H1 (cell line): ENCODE measurements around the gene LY9. TPM values are rescaled to one million over a fixed set of nuclear protein-coding genes. Genes with fewer than 3 reads are reported as not detected.

Experiments
- CTCF ChIA-PET: fragments of 300-600 bp; sonication (Branson Sonifier 250); formaldehyde crosslinking; loops from one replicate; lab custom pipeline; 2021; ENCODE audit not compliant: partially characterized antibody; lab: Charles Lee
- POLR2A ChIA-PET: fragments of 300-600 bp; sonication (Branson Sonifier 250); formaldehyde crosslinking; loops from one replicate; lab custom pipeline; 2021; ENCODE audit warnings: inconsistent platforms; ENCODE audit not compliant: partially characterized antibody; lab: Charles Lee
- DNase-seq, 2 experiments: peaks; one replicate each; pipeline versions ENCODE4 v3.0.0 to v3.0.0-alpha.2; 2010 to 2022; ENCODE audit warnings: low spot score in 2 of 2, low read depth in 1 of 2, mixed read lengths in 1 of 2
- FAIRE-seq: peaks from 2 replicates; lab custom pipeline; 2011; peaks lifted over from hg19 to GRCh38; lab: Jason Lieb, UNC
- H2AFZ ChIP-seq: 2 replicates; pipeline ENCODE4 v1.8.1; 2012; ENCODE audit warnings: low read length, inconsistent platforms
- H2AK5ac ChIP-seq: 2 replicates; pipeline ENCODE4 v1.6.1; 2013; ENCODE audit warnings: low read depth, low read length
- H2BK120ac ChIP-seq: replicated peaks from 2 replicates; pipeline ENCODE3; 2013; ENCODE audit warnings: low read depth, low read length, inconsistent platforms
- H2BK12ac ChIP-seq: 2 replicates; pipeline ENCODE4 v1.6.1; 2013; ENCODE audit warnings: low read depth, low read length
- H2BK15ac ChIP-seq: 2 replicates; pipeline ENCODE4 v1.6.1; 2013; ENCODE audit warnings: low read length
- H2BK20ac ChIP-seq: 2 replicates; pipeline ENCODE4 v1.6.1; 2013; ENCODE audit warnings: low read length
- H2BK5ac ChIP-seq: 2 replicates; pipeline ENCODE4 v1.6.1; 2013; ENCODE audit warnings: low read depth, low read length
- H3K14ac ChIP-seq: 2 replicates; pipeline ENCODE4 v1.6.1; 2013; ENCODE audit warnings: inconsistent platforms; ENCODE audit not compliant: insufficient read length
- H3K18ac ChIP-seq: 2 replicates; pipeline ENCODE4 v1.6.1; 2013; ENCODE audit warnings: low read length; ENCODE audit errors: extremely low read depth
- H3K23ac ChIP-seq: 2 replicates; pipeline ENCODE4 v1.6.1; 2013; ENCODE audit warnings: inconsistent platforms; ENCODE audit not compliant: insufficient read length
- H3K23me2 ChIP-seq: 2 replicates; pipeline ENCODE4 v1.6.1; 2013; ENCODE audit warnings: low read depth, low read length
- H3K27ac ChIP-seq: 2 replicates; pipeline ENCODE4 v1.6.1; 2011; ENCODE audit warnings: low read depth, low read length, inconsistent platforms
- H3K27me3 ChIP-seq, 4 experiments: replicated peaks in 1 of 4; 1 replicate in 1 of 4; 2 replicates in 3 of 4; pipeline versions ENCODE4 v1.6.1 to v1.8.1; 2011 to 2013; ENCODE audit warnings: low read length in 3 of 4, mild to moderate bottlenecking in 3 of 4, inconsistent platforms in 2 of 4, mixed read lengths in 2 of 4, moderate library complexity in 1 of 4; ENCODE audit not compliant: control insufficient read depth in 3 of 4, insufficient read depth in 3 of 4; ENCODE audit errors: extremely low read depth in 1 of 4
- H3K36me3 ChIP-seq, 4 experiments: 2 replicates each; pipeline versions ENCODE4 v1.6.1 to v1.8.1; 2011 to 2013; ENCODE audit warnings: mild to moderate bottlenecking in 4 of 4, low read length in 3 of 4, moderate library complexity in 2 of 4, control low read depth in 1 of 4, inconsistent platforms in 1 of 4; ENCODE audit not compliant: insufficient read depth in 4 of 4, control insufficient read depth in 2 of 4
- H3K4ac ChIP-seq: replicated peaks from 2 replicates; pipeline ENCODE3; 2013; ENCODE audit warnings: low read length, low read depth, mixed read lengths, inconsistent platforms; ENCODE audit not compliant: insufficient read length
- H3K4me1 ChIP-seq, 4 experiments: replicated peaks in 1 of 4; 1 replicate in 1 of 4; 2 replicates in 3 of 4; pipeline versions ENCODE4 v1.6.1 to v1.8.1; 2011 to 2013; ENCODE audit warnings: low read length in 3 of 4, inconsistent platforms in 2 of 4, mixed read lengths in 1 of 4; ENCODE audit not compliant: insufficient read depth in 4 of 4, control insufficient read depth in 3 of 4
- H3K4me2 ChIP-seq, 2 experiments: 2 replicates each; pipeline versions ENCODE4 v1.6.1 to v1.8.1; 2011 to 2013; ENCODE audit warnings: low read depth in 2 of 2, low read length in 2 of 2, control low read depth in 1 of 2, inconsistent platforms in 1 of 2, mild to moderate bottlenecking in 1 of 2; ENCODE audit not compliant: insufficient read depth in 1 of 2
- H3K4me3 ChIP-seq, 4 experiments: fragments of 200-600, 300-600 bp in 1 of 4; sonication (generic), shearing (Covaris generic), sonication (Bioruptor Twin) in 1 of 4; 2 replicates each; pipeline versions ENCODE4 v1.5.1 to v1.8.1; 2011 to 2016; ENCODE audit warnings: low read length in 4 of 4, low read depth in 3 of 4, control low read depth in 2 of 4, inconsistent platforms in 2 of 4, mild to moderate bottlenecking in 2 of 4, mixed read lengths in 1 of 4, moderate library complexity in 1 of 4; ENCODE audit not compliant: insufficient read depth in 2 of 4; ENCODE audit errors: extremely low read depth in 1 of 4
- H3K56ac ChIP-seq: replicated peaks from 2 replicates; pipeline ENCODE3; 2013; ENCODE audit warnings: low read depth, mild to moderate bottlenecking, mixed read lengths, low read length, inconsistent platforms; ENCODE audit not compliant: insufficient read length
- H3K79me1 ChIP-seq: 2 replicates; pipeline ENCODE4 v1.6.1; 2013; ENCODE audit warnings: low read depth, low read length, control low read depth
- H3K79me2 ChIP-seq, 2 experiments: 2 replicates each; pipeline versions ENCODE4 v1.6.1 to v1.8.1; 2012 to 2013; ENCODE audit warnings: low read length in 2 of 2, mild to moderate bottlenecking in 2 of 2, inconsistent platforms in 1 of 2; ENCODE audit not compliant: insufficient read depth in 2 of 2, control insufficient read depth in 1 of 2
- H3K9ac ChIP-seq, 4 experiments: replicated peaks in 1 of 4; 1 replicate in 1 of 4; 2 replicates in 3 of 4; pipeline versions ENCODE4 v1.6.1 to v1.8.1; 2011 to 2013; ENCODE audit warnings: low read depth in 3 of 4, low read length in 3 of 4, control low read depth in 2 of 4, mild to moderate bottlenecking in 2 of 4, moderate library complexity in 2 of 4, inconsistent platforms in 1 of 4; ENCODE audit errors: extremely low read depth in 1 of 4
- H3K9me3 ChIP-seq, 2 experiments: 2 replicates each; pipeline versions ENCODE4 v1.6.1 to v1.8.1; 2012 to 2013; ENCODE audit warnings: mild to moderate bottlenecking in 2 of 2, moderate library complexity in 2 of 2, control low read depth in 1 of 2, inconsistent platforms in 1 of 2, low read depth in 1 of 2, low read length in 1 of 2, mixed read lengths in 1 of 2; ENCODE audit not compliant: insufficient read depth in 2 of 2
- H4K20me1 ChIP-seq, 2 experiments: replicated peaks in 1 of 2; 2 replicates each; pipeline versions ENCODE3 to v1.8.1; 2011 to 2013; ENCODE audit warnings: inconsistent platforms in 2 of 2, low read length in 2 of 2, mild to moderate bottlenecking in 1 of 2; ENCODE audit not compliant: insufficient read depth in 2 of 2, control insufficient read depth in 1 of 2
- H4K5ac ChIP-seq: 2 replicates; pipeline ENCODE4 v1.6.1; 2013; ENCODE audit warnings: low read length, low read depth, mixed read lengths, inconsistent platforms; ENCODE audit not compliant: insufficient read length
- H4K8ac ChIP-seq: 2 replicates; pipeline ENCODE4 v1.8.0; 2013; ENCODE audit warnings: mild to moderate bottlenecking, moderate library complexity, low read length, inconsistent platforms; ENCODE audit not compliant: insufficient read depth; ENCODE audit errors: extremely low read depth
- H4K91ac ChIP-seq: replicated peaks from 2 replicates; pipeline ENCODE3; 2013; ENCODE audit warnings: low read length, mixed read lengths, inconsistent platforms; ENCODE audit not compliant: insufficient read length
- ASH2L ChIP-seq: fragments of 200-600, 300-600 bp; sonication (generic); IDR thresholded peaks from one replicate; pipeline ENCODE4 v1.7.1; 2017; ENCODE audit warnings: low read length
- BACH1 ChIP-seq: IDR thresholded peaks from 2 replicates; pipeline ENCODE4 v1.6.1; 2012; ENCODE audit warnings: low read length, improper control_type of control experiment
- BCL11A ChIP-seq, 2 experiments: IDR thresholded peaks; one replicate each; pipeline ENCODE4 v1.6.1; 2011; ENCODE audit warnings: low read depth in 2 of 2, low read length in 2 of 2, mild to moderate bottlenecking in 2 of 2
- CEBPB ChIP-seq: IDR thresholded peaks from 2 replicates; pipeline ENCODE4 v1.6.1; 2012; ENCODE audit warnings: low read depth, low read length
- EP300 ChIP-seq, 2 experiments: IDR thresholded peaks; 1 replicate in 1 of 2; 2 replicates in 1 of 2; pipeline ENCODE4 v1.6.1; 2011 to 2012; ENCODE audit warnings: low read depth in 2 of 2, low read length in 2 of 2, mild to moderate bottlenecking in 2 of 2, borderline replicate concordance in 1 of 2, inconsistent platforms in 1 of 2, moderate library complexity in 1 of 2
- GABPA ChIP-seq: IDR thresholded peaks from 2 replicates; pipeline ENCODE4 v1.6.1; 2011; ENCODE audit warnings: mild to moderate bottlenecking, low read length, moderate library complexity, borderline replicate concordance; ENCODE audit not compliant: insufficient read depth
- GTF2F1 ChIP-seq: IDR thresholded peaks from 2 replicates; pipeline ENCODE4 v1.6.1; 2012; ENCODE audit warnings: low read depth, low read length, improper control_type of control experiment, borderline replicate concordance
- HDAC6 ChIP-seq: IDR thresholded peaks from one replicate; pipeline ENCODE4 v1.7.1; 2012; ENCODE audit warnings: low read depth, mild to moderate bottlenecking, inconsistent platforms, low read length, moderate library complexity
- MAFK ChIP-seq: IDR thresholded peaks from 2 replicates; pipeline ENCODE4 v1.6.1; 2012; ENCODE audit warnings: low read depth, mild to moderate bottlenecking, improper control_type of control experiment, low read length
- RNF2 ChIP-seq: fragments of 200-900, 300-1000 bp; sonication (generic); IDR thresholded peaks from 2 replicates; pipeline ENCODE4 v1.7.1; 2016; ENCODE audit warnings: borderline replicate concordance, low read depth, mild to moderate bottlenecking, antibody characterized with exemption, low read length; ENCODE audit not compliant: poor library complexity, severe bottlenecking; ENCODE audit errors: missing control alignments
- SAP30 ChIP-seq: fragments of 300-600 bp; sonication (generic); IDR thresholded peaks from 2 replicates; pipeline ENCODE4 v1.7.1; 2012; ENCODE audit warnings: low read length, moderate library complexity, mild to moderate bottlenecking, inconsistent platforms; ENCODE audit not compliant: insufficient read depth, insufficient replicate concordance
- SUZ12 ChIP-seq: fragments of 200-600 bp; sonication (generic); IDR thresholded peaks from 2 replicates; pipeline ENCODE4 v1.6.1; 2012; ENCODE audit warnings: mild to moderate bottlenecking, inconsistent platforms, low read length, moderate library complexity, mixed read lengths
- WGBS, 2 experiments: shearing (Covaris generic) in 1 of 2; methylation state at CpG; one replicate each; pipeline versions ENCODE4 v1.1.6 to v1.1.7; 2013 to 2015; ENCODE audit warnings: low lambda C conversion rate in 2 of 2, mixed read lengths in 2 of 2, inconsistent platforms in 1 of 2, low coverage in 1 of 2, missing lambda C conversion rate in 1 of 2; ENCODE audit not compliant: insufficient replicate concordance in 2 of 2, insufficient coverage in 1 of 2, insufficient read length in 1 of 2; ENCODE audit errors: extremely low coverage in 1 of 2, missing lambda C conversion rate in 1 of 2; 5-methylcytosine and 5-hydroxymethylcytosine counted together
- polyA plus RNA-seq, 7 experiments: library from polyadenylated mRNA; depleted of rRNA in 3 of 7; stranded (reverse) in 5 of 7; unstranded in 2 of 7; fragments of >200 nt in 5 of 7; fragments of 200-250 nt in 2 of 7; gene quantifications; 1 replicate in 5 of 7; 2 replicates in 1 of 7; 4 replicates in 1 of 7; pipeline versions ENCODE4 v1.2.1 to v1.2.3, GENCODE V29; 2011 to 2013; ENCODE audit warnings: missing spikeins in 2 of 7, mixed read lengths in 2 of 7
- total RNA-seq: library from RNA; stranded (reverse); fragmentation: NEBNext Ultra II Directional; extraction: Animal tissue kit (Norgen Biotek cat#: 25700); gene quantifications from 2 replicates; pipeline ENCODE4 v1.2.1, GENCODE V29; 2021
- TF ChIP-seq, protein P1 (sequence below): IDR thresholded peaks from 2 replicates; pipeline ENCODE4 v1.6.1; 2012; ENCODE audit warnings: inconsistent platforms

The LY9 gene
- total and polyA plus RNA-seq, 2 of the 8 experiments (the other 6 are each of a cell fraction or from before 2014, with no cell fraction given): not detected

- Histone ChIP-seq H3K79me2 (no peaks in the 10 kb centered on the region), H2BK5ac (no peak overlapping the region), H2AK5ac (no peak overlapping the region), H3K9ac (no peak overlapping the region), H3K9me3 (no peaks in the 10 kb centered on the region), H3K27me3 (no peaks in the 10 kb centered on the region), H4K8ac (no peak overlapping the region), H2BK20ac (no peak overlapping the region), H4K91ac (no peak overlapping the region), H3K4me2 (no peak overlapping the region), H3K23ac (no peak overlapping the region), H3K23me2 (no peaks in the 10 kb centered on the region), H2BK15ac (no peak overlapping the region), H3K36me3 (no peaks in the 10 kb centered on the region), H4K5ac (no peak overlapping the region), H3K56ac (no peak overlapping the region), H3K4ac (no peak overlapping the region), H3K18ac (no peak overlapping the region), H2AFZ (no peak overlapping the region), H4K20me1 (no peaks in the 10 kb centered on the region), H3K79me1 (no peaks in the 10 kb centered on the region), H3K4me3 (no peak overlapping the region), H2BK120ac (no peak overlapping the region), H3K27ac (no peak overlapping the region), H3K14ac (no peak overlapping the region), H3K4me1 (peaks cover 0 to 4% (median 0%) of the 10 kb centered on the region in 4 experiments; a peak in 1 of 7 replicates), H2BK12ac (no peak overlapping the region)
- 86% methylated on average over 3 of the region's 3 CpGs; no CpG with 5 or more reads in 1 of the 2 experiments for WGBS, 2 experiments
- ChIA-PET POLR2A (no interaction called here), CTCF (interaction anchor here (0.6 kb wide), 1 partner anchor 13 kb away, joined by 3 read pairs; no protein-coding TSS in a partner anchor)
- FAIRE-seq: no peak
- DNase-seq: no peak
- TF ChIP-seq GTF2F1: no peak
- TF ChIP-seq BACH1: no peak
- no peak for TF ChIP-seq GABPA
- TF ChIP-seq, protein P1, sequence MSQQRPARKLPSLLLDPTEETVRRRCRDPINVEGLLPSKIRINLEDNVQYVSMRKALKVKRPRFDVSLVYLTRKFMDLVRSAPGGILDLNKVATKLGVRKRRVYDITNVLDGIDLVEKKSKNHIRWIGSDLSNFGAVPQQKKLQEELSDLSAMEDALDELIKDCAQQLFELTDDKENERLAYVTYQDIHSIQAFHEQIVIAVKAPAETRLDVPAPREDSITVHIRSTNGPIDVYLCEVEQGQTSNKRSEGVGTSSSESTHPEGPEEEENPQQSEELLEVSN: no peak
- TF ChIP-seq HDAC6: no peak
- no peak for TF ChIP-seq EP300 (IDR thresholded peaks at IDR 0.05; ENCODE audit: borderline replicate concordance in 1 of 2, low read depth in 2 of 2, low read length in 2 of 2)
- no peak for TF ChIP-seq SUZ12
- TF ChIP-seq RNF2: no peak
- no peak for TF ChIP-seq MAFK
- TF ChIP-seq SAP30: no peak
- no peak for TF ChIP-seq BCL11A (IDR thresholded peaks at IDR 0.05; ENCODE audit: low read depth in 2 of 2, low read length in 2 of 2)
- TF ChIP-seq ASH2L: no peak
- TF ChIP-seq CEBPB: no peak
Measured at GRCh38 chr1:160874935-160875334, 79.0 kb downstream of the LY9 start.
